GM12874 (cell line): ENCODE data around the gene NCKIPSD.

Experiments
- TF ChIP-seq, protein P1 (sequence below): IDR thresholded peaks from 2 replicates; pipeline ENCODE4 v1.5.1; 2011; ENCODE audit warnings: low read depth, mild to moderate bottlenecking, control low read depth, low read length, moderate library complexity; ENCODE audit not compliant: insufficient read depth

NCKIPSD gene

GRCh38 chr3:48689384-48689783 is 3.7 kb upstream of the NCKIPSD start:
- TF ChIP-seq, protein P1, sequence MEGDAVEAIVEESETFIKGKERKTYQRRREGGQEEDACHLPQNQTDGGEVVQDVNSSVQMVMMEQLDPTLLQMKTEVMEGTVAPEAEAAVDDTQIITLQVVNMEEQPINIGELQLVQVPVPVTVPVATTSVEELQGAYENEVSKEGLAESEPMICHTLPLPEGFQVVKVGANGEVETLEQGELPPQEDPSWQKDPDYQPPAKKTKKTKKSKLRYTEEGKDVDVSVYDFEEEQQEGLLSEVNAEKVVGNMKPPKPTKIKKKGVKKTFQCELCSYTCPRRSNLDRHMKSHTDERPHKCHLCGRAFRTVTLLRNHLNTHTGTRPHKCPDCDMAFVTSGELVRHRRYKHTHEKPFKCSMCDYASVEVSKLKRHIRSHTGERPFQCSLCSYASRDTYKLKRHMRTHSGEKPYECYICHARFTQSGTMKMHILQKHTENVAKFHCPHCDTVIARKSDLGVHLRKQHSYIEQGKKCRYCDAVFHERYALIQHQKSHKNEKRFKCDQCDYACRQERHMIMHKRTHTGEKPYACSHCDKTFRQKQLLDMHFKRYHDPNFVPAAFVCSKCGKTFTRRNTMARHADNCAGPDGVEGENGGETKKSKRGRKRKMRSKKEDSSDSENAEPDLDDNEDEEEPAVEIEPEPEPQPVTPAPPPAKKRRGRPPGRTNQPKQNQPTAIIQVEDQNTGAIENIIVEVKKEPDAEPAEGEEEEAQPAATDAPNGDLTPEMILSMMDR: no peak

DNA sequence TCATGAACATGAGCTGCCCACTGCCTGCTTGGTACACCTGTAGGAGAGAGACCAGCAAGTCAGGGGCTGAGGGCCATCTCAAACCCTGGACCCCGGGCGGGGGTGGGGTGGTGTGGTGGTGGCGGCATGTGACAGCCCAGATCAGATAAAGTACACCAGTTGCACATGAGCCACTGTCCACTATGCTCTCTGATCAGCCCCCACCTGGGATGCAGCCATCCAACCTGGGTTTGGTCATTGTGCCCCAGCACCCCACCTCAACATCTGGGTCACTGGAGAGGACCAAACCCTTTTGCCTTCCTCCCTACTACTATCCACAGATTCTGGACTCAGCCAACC is 3.0 kb upstream of the NCKIPSD start:
- TF ChIP-seq, protein P1: no peak

GRCh38 chr3:48688032-48688736 is 2.5 kb upstream of the NCKIPSD start:
- TF ChIP-seq, protein P1: no peak

DNA sequence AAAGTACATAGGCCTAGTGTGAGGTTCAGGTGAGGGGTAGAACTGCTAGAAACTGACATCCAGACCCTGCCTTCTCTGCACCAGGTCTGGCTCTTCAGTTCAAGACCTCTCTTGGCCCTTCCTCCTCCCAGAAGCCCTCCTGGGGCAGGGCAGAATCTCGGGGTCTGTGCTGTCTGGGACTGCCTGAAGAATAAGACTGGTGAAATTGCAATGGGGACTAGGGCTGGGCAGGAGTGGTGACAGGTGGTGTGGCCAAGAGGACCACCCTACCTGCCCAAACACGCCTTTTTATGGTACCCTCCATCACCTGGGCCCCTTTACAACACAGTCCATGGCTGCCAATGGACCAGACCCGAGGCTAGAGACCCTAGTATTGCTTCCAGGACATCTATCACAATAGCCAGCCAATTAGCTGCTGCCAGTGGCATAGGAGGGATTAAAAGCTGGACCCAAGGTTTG is 1.5 kb upstream of the NCKIPSD start:
- TF ChIP-seq, protein P1: no peak

- TF ChIP-seq, protein P1: no peak
These were observed 964 bp upstream of the NCKIPSD start for GRCh38 chr3:48686538-48687219.

GRCh38 chr3:48685293-48685602 is 467 bp downstream of the NCKIPSD start:
- TF ChIP-seq, protein P1: no peak

DNA sequence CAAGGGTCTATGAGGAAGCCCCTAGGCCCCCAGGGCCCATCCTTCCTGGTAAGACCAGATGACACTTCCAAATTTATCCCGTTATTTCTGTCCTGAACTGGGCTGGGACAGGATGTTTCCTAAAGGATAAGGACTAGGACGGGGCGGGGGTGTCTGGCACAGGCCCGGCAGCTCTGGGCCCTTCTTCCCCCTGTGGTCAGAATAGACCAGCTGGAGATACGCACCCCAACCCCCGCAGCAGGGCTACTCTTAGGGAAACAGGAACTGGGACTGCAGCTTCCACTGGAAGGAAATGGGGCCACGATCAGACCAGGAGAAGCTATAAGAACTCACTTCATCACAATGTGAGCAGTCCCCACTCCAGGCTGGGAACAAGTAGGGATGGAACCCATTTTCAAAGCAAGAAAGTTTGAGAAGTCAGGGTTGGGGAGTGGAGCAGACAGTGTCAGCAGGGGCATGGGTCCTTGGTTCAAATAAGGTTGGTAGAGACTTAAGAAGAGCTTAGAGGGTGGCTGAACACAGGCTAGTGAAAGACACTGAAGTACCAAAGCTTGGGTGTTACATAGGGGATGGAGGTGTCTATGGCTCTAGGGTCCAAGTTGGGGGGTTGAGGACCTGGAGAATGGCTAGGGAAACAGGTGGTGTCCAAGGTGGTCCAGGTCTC is 1.1 kb downstream of the NCKIPSD start:
- TF ChIP-seq, protein P1: no peak
